WI38 (cell line): ENCODE data around the gene PLAGL2.

Source experiments
- H3K4me3 ChIP-seq: 2 replicates; pipeline ENCODE4 v1.5.1; 2011; ENCODE audit warnings: low read depth, mild to moderate bottlenecking, control low read depth, low read length
- TF ChIP-seq, protein P1 (sequence below): IDR thresholded peaks from 2 replicates; pipeline ENCODE4 v1.5.1; 2012; ENCODE audit warnings: low read depth, mild to moderate bottlenecking, control low read depth, low read length

The PLAGL2 gene

DNA sequence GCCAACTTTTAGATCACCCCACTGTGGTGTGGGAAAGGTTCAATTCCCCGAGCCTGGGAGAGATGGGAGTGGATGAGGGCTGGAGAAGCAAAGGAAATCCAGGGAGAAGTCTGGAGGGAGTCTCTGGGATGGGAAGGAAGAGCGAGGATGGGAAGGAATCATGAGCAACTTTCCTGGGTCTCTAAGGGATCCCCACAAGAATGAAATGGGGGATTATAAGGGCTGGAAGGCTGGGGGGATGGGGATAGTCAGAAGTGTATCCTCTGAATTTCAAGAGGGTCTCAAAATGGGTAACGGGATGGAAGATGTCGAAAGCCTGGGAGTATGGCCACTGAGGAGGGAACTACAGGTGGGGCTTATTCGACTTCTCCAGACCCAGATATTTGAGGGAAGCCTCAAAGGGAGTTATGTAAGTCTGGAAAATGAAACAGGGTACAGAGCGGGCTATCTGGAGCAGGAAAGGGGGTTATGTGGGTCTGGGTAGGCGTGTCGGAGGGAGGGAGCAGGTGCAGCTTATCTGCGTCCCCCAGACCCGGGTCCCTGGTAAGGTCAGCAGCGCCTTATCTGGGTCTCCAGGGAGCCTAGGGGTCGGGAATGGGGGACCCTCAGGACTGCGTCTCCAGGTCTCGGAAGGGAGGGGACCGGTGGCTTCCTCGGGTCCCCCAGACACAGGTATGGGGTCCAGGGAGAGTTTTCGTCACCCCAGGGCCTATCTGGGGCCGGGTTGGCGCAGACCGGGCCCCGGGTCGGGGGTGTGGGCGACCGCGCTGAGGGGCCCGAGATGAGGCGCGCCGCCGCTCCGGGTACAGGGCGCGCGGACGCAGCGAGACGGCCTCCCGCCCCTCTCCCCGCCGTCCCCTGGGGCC lies 550 bp downstream of the PLAGL2 start:
- TF ChIP-seq, protein P1, sequence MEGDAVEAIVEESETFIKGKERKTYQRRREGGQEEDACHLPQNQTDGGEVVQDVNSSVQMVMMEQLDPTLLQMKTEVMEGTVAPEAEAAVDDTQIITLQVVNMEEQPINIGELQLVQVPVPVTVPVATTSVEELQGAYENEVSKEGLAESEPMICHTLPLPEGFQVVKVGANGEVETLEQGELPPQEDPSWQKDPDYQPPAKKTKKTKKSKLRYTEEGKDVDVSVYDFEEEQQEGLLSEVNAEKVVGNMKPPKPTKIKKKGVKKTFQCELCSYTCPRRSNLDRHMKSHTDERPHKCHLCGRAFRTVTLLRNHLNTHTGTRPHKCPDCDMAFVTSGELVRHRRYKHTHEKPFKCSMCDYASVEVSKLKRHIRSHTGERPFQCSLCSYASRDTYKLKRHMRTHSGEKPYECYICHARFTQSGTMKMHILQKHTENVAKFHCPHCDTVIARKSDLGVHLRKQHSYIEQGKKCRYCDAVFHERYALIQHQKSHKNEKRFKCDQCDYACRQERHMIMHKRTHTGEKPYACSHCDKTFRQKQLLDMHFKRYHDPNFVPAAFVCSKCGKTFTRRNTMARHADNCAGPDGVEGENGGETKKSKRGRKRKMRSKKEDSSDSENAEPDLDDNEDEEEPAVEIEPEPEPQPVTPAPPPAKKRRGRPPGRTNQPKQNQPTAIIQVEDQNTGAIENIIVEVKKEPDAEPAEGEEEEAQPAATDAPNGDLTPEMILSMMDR: no peak
- H3K4me3 ChIP-seq: peak overlapping the region; percentile 100

DNA sequence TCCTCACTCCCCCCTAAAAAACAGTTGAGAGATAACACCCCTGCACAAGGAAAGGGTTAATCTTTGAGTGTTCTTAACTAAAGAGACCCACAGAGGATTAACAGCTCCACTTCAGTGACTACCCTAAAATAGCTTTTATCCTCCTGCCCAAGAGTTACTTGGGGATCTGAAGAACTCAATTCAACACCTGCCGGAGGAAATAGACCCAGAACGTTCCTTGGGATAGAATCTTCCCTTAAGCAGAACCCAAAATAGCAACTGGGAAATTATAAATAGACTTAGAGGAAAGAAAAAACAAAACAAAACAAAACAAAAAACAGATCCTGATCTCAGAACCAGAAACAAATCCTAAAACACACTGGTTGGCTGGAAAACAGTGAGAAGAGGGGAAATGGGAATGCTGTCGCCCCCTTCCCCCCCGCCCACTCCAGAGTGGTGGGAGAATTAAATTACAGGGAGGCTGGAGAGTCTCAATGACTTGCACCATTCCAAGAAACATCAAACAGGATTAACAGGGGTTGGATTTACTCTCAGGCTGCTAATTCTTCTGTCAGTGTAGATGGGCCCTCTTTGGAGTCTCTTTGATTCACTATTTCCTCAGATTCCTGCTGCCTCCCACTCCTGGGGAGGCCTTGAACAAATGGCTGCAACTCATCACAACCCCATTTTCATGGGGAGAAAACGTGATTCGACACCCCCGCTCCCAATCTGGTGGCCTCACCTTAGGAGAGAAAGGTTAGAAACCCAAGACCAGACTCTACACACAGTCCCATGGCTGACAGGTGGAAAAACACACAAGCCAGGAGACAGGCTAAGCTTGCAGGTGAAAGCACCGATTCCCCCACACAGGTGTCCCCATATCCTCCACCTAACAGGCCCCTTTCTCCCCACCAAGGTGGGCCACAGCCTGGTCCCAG lies 1.4 kb downstream of the PLAGL2 start:
- H3K4me3 ChIP-seq: peak overlapping the region; percentile 100
- TF ChIP-seq, protein P1: no peak

DNA sequence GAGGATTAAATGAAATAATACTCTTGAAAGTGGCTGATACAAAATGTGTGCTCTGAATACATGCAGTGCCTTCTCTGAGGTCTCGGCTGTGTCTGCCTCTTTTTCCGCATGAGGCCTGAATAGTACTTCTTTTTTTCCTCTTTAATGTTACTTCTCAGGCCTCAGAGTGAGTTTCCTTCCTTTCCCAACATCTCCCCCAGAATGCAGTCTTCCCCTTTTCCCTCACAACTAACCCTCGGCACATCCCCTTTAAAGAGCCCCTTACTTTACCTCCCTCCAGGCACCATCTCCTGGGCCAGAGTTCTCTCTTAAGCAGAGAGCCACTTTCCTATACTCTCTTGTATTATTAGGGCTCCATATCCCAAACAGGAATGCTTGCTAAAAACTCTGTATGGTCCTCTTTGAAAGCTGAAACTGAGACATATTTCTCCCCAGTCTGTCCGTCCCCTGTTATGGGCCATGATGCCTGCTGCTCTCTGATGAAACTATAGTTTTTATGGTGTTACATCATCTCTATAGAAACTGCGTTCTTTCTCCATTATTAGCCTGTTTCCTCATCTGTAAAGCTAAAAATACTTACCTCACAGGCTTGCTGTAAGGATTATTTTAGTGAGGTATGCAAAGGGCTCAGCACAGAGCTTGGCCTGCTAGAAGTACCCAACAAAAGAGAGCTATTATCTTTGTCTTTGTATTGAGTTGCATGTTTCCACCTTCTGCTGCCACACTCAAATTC lies 2.3 kb downstream of the PLAGL2 start:
- H3K4me3 ChIP-seq: no peak overlapping the region
- TF ChIP-seq, protein P1: no peak

DNA sequence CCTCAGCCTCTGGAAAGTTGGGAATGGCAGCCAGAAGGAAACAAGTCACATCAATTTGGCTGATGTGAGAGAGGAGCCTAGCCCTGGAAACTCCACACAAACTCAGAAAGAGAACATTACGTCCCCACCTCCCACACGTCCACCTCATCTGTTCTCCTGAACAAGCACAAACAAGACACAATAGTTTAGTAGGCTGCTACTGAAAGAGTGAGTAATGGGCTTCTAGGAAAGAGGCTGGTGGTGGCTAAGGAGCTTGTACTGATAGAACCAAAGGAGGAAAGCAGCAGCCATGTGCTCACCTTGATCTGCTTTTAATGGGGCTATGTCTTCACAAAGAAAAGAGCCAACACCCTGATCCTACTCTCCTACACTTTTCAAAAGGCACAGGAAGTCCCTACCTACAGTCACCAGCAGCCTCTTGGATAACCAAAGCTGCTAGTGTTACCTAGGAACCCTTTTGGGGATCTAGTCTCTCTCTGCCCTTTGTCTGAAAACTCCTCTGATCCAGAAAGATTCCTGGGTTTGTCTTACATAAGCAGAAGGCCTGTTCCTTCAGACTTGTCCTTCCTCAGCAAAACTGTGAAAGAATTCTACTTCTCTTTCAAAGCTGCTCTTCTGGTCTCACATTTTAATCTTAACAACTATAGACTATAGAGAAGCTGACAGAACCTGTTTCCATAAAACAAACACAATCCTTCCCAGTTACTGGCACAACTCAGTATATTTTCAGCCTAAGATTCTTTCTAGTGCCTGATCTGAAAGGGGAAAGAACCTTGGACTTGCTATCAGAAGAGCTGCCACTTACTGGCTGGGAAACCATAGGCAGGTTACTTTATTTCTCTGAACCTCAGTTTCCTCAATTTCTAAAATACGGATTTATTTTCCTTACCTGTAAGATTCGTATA lies 3.1 kb downstream of the PLAGL2 start:
- H3K4me3 ChIP-seq: no peak overlapping the region
- TF ChIP-seq, protein P1: no peak

DNA sequence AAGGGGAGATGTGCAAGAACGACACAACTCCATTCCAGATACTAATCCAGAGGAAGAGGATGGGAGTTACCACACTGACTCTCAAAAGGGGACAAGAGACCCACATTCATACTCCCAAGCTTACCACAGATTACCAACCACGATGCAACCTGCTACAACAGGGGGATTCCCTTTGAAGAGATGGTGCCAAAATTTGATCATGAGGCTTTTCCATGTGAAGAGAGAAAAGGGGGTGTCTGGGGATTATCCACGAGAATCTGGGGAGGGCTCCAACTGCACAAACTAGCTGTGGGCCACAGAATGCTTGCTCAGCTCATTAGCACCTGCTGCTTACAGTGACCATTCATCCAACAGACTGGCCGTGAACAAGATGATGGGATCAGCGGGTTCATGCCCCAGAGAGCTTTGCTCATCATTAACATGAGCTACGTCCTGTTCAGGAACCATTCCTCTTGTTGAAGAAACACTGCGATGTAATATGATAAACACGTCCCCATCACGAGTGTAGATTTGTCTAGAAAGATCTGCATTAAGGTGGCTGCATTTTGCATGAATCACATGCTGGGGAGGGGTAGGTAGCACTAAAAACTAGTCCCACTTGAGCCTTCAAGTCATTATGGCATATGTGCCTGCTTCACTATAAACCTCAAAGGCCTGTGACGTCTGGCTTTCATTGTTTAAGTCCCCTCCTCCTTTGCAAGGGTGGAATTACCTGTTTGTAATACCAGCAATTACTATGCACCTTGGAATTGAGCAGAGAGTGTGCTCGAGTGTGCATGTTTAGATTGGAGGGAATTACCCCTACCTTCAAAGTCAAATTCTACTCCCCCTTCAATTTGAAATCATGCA lies 4.0 kb downstream of the PLAGL2 start:
- TF ChIP-seq, protein P1: no peak
- H3K4me3 ChIP-seq: no peak overlapping the region
